Lung (tissue), 12 donors: Measurements from ENCODE around the gene CABLES2. TPM values are rescaled to one million over a fixed set of nuclear protein-coding genes. Genes with fewer than 3 reads are reported as not detected.

Source experiments
- ATAC-seq: fragments of 200-7000 bp; cut with Tn5 transposase; one replicate; pipeline ENCODE4 v1.9.1; 2020; ENCODE audit warnings: moderate number of reproducible peaks; ENCODE audit not compliant: insufficient read depth, low FRiP score
- DNase-seq, 3 donors: peaks; one replicate each; pipeline ENCODE4 v3.0.0-alpha.2; 2013 to 2017
- H3K27ac ChIP-seq, 2 donors: one replicate each; pipeline ENCODE4 v1.5.1; 2013; ENCODE audit warnings: mild to moderate bottlenecking in 2 of 2, moderate library complexity in 2 of 2, control low read depth in 1 of 2, inconsistent platforms in 1 of 2, low read depth in 1 of 2, low read length in 1 of 2
- H3K27me3 ChIP-seq, 3 donors: one replicate each; pipeline ENCODE4 v1.5.1; 2013; ENCODE audit warnings: low read length in 2 of 3; ENCODE audit not compliant: control insufficient read depth in 3 of 3, insufficient read depth in 3 of 3
- H3K36me3 ChIP-seq, 4 donors: one replicate each; pipeline ENCODE4 v1.5.1; 2013; ENCODE audit warnings: low read length in 4 of 4, mild to moderate bottlenecking in 1 of 4, moderate library complexity in 1 of 4; ENCODE audit not compliant: control insufficient read depth in 4 of 4, insufficient read depth in 4 of 4
- H3K4me1 ChIP-seq, 5 donors: one replicate each; pipeline ENCODE4 v1.5.1; 2013; ENCODE audit warnings: low read length in 5 of 5, mild to moderate bottlenecking in 2 of 5, moderate library complexity in 1 of 5; ENCODE audit not compliant: control insufficient read depth in 5 of 5, insufficient read depth in 5 of 5
- H3K4me3 ChIP-seq: one replicate; pipeline ENCODE4 v1.5.1; 2013; ENCODE audit warnings: mild to moderate bottlenecking, control low read depth, moderate library complexity
- H3K9ac ChIP-seq, 2 donors: one replicate each; pipeline ENCODE4 v1.5.1; 2013; ENCODE audit warnings: low read length in 2 of 2, control low read depth in 1 of 2; ENCODE audit not compliant: insufficient read depth in 1 of 2
- H3K9me3 ChIP-seq, 4 donors: one replicate each; pipeline ENCODE4 v1.5.1; 2013; ENCODE audit warnings: low read length in 3 of 4, mild to moderate bottlenecking in 1 of 4, moderate library complexity in 1 of 4; ENCODE audit not compliant: control insufficient read depth in 4 of 4, insufficient read depth in 3 of 4
- CTCF ChIP-seq: IDR thresholded peaks from 2 replicates; pipeline ENCODE4 v1.5.1; 2012; ENCODE audit warnings: mild to moderate bottlenecking; ENCODE audit errors: control extremely low read depth, extremely low read depth
- WGBS, 2 donors: extraction: QIAGEN DNeasy Blood & Tissue Kit; methylation state at CpG; one replicate each; pipeline ENCODE4 v1.1.7; 2013; 5-methylcytosine and 5-hydroxymethylcytosine counted together
- polyA plus RNA-seq, 2 donors: library from polyadenylated mRNA; stranded (reverse); fragments of 200-250 nt; gene quantifications; one replicate each; pipeline ENCODE4 v1.2.1, GENCODE V29; 2013
- total RNA-seq, 2 donors: library from RNA; depleted of rRNA in 1 of 2; stranded (reverse); fragments of >200 nt in 1 of 2; gene quantifications; one replicate each; pipeline ENCODE4 v1.2.1, GENCODE V29; 2014 to 2021
- donor health status: control.
- donor health status: control.
- donor health status: Bipolar disorder and iron deficiency.
- donor health status: healthy.
- donor health status: DM: yes; HTN: yes; CAD: no.

CABLES2 gene
- total and polyA plus RNA-seq, 4 donors, result 1.9 to 4.4 (median 3.6) TPM

GRCh38 chr20:62453186-62453808, 46.2 kb upstream of the CABLES2 start:
- Histone ChIP-seq H3K4me3 (no peak overlapping the region), H3K4me1 (peaks cover 0 to 65% (median 31%) of the 10 kb centered on the region in 5 donors), H3K9ac (no peak overlapping the region), H3K36me3 (no peaks in the 10 kb centered on the region), H3K27ac (no peak overlapping the region), H3K27me3 (peaks cover 0 to 3% (median 0%) of the 10 kb centered on the region in 3 donors), H3K9me3 (no peaks in the 10 kb centered on the region)
- no peak for TF ChIP-seq CTCF
- whole genome bisulfite sequencing, 2 donors, result 82 to 86% methylated on average over 17 of the region's 17 CpGs
- no peak for DNase-seq
- no peak for ATAC-seq

- DNase-seq, result no peak
- TF ChIP-seq CTCF, result no peak
- Histone ChIP-seq H3K27ac (no peak overlapping the region), H3K4me1 (peaks cover 0 to 58% (median 26%) of the 10 kb centered on the region in 5 donors), H3K9ac (no peak overlapping the region), H3K27me3 (no peaks in the 10 kb centered on the region), H3K9me3 (no peaks in the 10 kb centered on the region), H3K36me3 (no peaks in the 10 kb centered on the region), H3K4me3 (no peak overlapping the region)
- ATAC-seq, result no peak
- WGBS, 2 donors, result 73 to 79% methylated on average over 18 of the region's 18 CpGs
Measured at GRCh38 chr20:62452475-62453095, 45.5 kb upstream of the CABLES2 start.

- H3K27ac ChIP-seq, result no peak overlapping the region
- H3K9me3 ChIP-seq, result no peaks in the 10 kb centered on the region
- no peak overlapping the region for H3K9ac ChIP-seq
- TF ChIP-seq CTCF, result no peak
- no peak overlapping the region for H3K4me3 ChIP-seq
- no peaks in the 10 kb centered on the region for H3K36me3 ChIP-seq
- no peaks in the 10 kb centered on the region for H3K27me3 ChIP-seq
- H3K4me1 ChIP-seq, result peaks cover 0 to 52% (median 23%) of the 10 kb centered on the region in 5 donors
- no peak for ATAC-seq
- 87 to 88% methylated on average over 3 of the region's 3 CpGs for WGBS, 2 donors
- DNase-seq, result no peak
Measured at GRCh38 chr20:62451970-62452369, 44.9 kb upstream of the CABLES2 start.
